OCI-LY7 (cell line): ENCODE data around the gene RPS6KA5.

Source experiments
- EZH2phosphoT487 ChIP-seq: fragments of 200-600 bp; sonication (generic); IDR thresholded peaks from 2 replicates; pipeline ENCODE4 v1.6.1; 2018; ENCODE audit warnings: low read depth, borderline replicate concordance, mild to moderate bottlenecking, mixed run types, antibody characterized with exemption, low read length, moderate library complexity, mixed read lengths
- TF ChIP-seq, protein P1 (sequence below): fragments of 200-600 bp; sonication (generic); conservative IDR thresholded peaks from 2 replicates; pipeline ENCODE4 v1.5.1; 2014; ENCODE audit warnings: mild to moderate bottlenecking, antibody characterized with exemption, low read length, moderate library complexity, mixed read lengths

DNA sequence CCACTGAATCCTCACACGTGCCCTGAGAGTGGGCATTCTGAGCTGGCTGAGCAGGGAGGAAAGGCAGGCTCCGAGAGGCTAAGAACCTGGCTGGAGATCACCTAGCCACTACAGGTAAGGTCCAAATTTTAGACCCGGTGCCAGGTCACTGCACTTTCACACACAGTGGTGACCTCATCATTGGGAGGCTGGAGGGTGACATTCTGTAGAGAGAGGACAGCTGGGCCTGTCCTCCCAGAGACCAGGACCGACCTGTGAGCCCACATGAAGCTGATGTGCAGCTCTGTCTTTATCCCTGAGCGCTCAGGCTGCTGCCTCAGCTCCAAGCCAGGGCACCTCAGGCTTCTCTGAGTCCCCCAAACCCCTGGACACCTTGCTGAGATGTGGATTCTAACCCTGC is 248.3 kb downstream of the RPS6KA5 start:
- TF ChIP-seq, protein P1, sequence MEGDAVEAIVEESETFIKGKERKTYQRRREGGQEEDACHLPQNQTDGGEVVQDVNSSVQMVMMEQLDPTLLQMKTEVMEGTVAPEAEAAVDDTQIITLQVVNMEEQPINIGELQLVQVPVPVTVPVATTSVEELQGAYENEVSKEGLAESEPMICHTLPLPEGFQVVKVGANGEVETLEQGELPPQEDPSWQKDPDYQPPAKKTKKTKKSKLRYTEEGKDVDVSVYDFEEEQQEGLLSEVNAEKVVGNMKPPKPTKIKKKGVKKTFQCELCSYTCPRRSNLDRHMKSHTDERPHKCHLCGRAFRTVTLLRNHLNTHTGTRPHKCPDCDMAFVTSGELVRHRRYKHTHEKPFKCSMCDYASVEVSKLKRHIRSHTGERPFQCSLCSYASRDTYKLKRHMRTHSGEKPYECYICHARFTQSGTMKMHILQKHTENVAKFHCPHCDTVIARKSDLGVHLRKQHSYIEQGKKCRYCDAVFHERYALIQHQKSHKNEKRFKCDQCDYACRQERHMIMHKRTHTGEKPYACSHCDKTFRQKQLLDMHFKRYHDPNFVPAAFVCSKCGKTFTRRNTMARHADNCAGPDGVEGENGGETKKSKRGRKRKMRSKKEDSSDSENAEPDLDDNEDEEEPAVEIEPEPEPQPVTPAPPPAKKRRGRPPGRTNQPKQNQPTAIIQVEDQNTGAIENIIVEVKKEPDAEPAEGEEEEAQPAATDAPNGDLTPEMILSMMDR, result no peak
- no peak for TF ChIP-seq EZH2phosphoT487
